Esophagus muscularis mucosa (tissue), 4 donors: ENCODE measurements around the gene KCNE4.

Source experiments
- EP300 ChIP-seq: sonication (generic); formaldehyde crosslinking; IDR thresholded peaks from one replicate; pipeline ENCODE4 v1.6.1; 2017; ENCODE audit warnings: antibody characterized with exemption
- POLR2A ChIP-seq: fragments of 450-650 bp; IDR thresholded peaks from one replicate; pipeline ENCODE4 v1.6.1; 2017; ENCODE audit warnings: antibody characterized with exemption, moderate library complexity, mild to moderate bottlenecking, low read depth
- TF ChIP-seq, protein P1 (sequence below), 3 experiments: fragments of 200-600 bp in 2 of 3; fragments of 450-650 bp in 1 of 3; sonication (generic) in 2 of 3; IDR thresholded peaks; one replicate each; pipeline ENCODE4 v1.5.1; 2017 to 2019; ENCODE audit warnings: antibody characterized with exemption in 3 of 3, mild to moderate bottlenecking in 2 of 3, moderate library complexity in 1 of 3

DNA sequence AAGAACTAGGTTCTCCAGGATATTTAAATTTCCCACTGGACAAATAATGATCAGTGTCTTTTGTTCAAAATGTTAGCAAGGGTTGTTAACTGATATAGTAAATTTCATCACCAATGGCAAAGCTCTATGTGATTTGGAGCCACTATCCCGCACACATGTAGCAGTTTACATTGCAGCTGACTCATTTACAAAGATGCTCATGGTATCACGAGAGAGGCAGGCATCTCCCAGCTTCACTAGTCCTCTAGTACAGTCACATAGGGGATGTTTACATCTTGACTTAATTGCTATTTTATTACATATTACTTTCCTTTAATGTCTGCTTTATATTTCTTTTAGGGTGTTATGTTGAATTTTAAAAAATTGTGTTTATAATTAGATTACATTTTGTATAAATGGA is 30.7 kb downstream of the KCNE4 start:
- TF ChIP-seq, protein P1, sequence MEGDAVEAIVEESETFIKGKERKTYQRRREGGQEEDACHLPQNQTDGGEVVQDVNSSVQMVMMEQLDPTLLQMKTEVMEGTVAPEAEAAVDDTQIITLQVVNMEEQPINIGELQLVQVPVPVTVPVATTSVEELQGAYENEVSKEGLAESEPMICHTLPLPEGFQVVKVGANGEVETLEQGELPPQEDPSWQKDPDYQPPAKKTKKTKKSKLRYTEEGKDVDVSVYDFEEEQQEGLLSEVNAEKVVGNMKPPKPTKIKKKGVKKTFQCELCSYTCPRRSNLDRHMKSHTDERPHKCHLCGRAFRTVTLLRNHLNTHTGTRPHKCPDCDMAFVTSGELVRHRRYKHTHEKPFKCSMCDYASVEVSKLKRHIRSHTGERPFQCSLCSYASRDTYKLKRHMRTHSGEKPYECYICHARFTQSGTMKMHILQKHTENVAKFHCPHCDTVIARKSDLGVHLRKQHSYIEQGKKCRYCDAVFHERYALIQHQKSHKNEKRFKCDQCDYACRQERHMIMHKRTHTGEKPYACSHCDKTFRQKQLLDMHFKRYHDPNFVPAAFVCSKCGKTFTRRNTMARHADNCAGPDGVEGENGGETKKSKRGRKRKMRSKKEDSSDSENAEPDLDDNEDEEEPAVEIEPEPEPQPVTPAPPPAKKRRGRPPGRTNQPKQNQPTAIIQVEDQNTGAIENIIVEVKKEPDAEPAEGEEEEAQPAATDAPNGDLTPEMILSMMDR (IDR thresholded peaks at IDR 0.05): no peak
- TF ChIP-seq EP300: no peak
- no peak for TF ChIP-seq POLR2A
